HG02884 (cell line): ENCODE results near the gene TRIM10.
"Not testable (repeated sequence)": the region's sequence is repeated elsewhere in the genome, so short reads cannot be mapped to it uniquely, and the experiment has no call there.

Source experiments
- ATAC-seq: cut with Tn5 transposase; IDR thresholded peaks from one replicate; pipeline ENCODE4 v1.9.1; 2021; ENCODE audit warnings: mild to moderate bottlenecking, moderate library complexity; ENCODE audit not compliant: unreplicated experiment

TRIM10 gene

GRCh38 chr6:30154709-30155519 is 6.1 kb downstream of the TRIM10 start:
- no peak for ATAC-seq

- ATAC-seq = no peak
Observed at GRCh38 chr6:30154061-30154460, 7.0 kb downstream of the TRIM10 start.

- ATAC-seq = no peak
Observed at GRCh38 chr6:30152910-30153610, 8.0 kb downstream of the TRIM10 start.

- no peak for ATAC-seq
Observed at GRCh38 chr6:30152016-30152673, 8.9 kb downstream of the TRIM10 start.

- no peak for ATAC-seq
Observed at GRCh38 chr6:30151580-30151979, 9.4 kb downstream of the TRIM10 start.

- ATAC-seq = no peak
Observed at GRCh38 chr6:30150671-30151395, 10.2 kb downstream of the TRIM10 start.

GRCh38 chr6:30149858-30150550 is 11.0 kb downstream of the TRIM10 start:
- no peak for ATAC-seq

GRCh38 chr6:30149234-30149633 is 11.8 kb downstream of the TRIM10 start:
- ATAC-seq = no peak

GRCh38 chr6:30147096-30147495 is 13.9 kb downstream of the TRIM10 start:
- ATAC-seq = no peak

- no peak for ATAC-seq
Observed at GRCh38 chr6:30145818-30146217, 15.2 kb downstream of the TRIM10 start.

- ATAC-seq = no peak
Observed at GRCh38 chr6:30144811-30145210, 16.2 kb downstream of the TRIM10 start.

GRCh38 chr6:30143780-30144179 is 17.2 kb downstream of the TRIM10 start:
- no peak for ATAC-seq

GRCh38 chr6:30142665-30143064 is 18.3 kb downstream of the TRIM10 start:
- ATAC-seq = no peak

GRCh38 chr6:30140240-30140639 is 20.8 kb downstream of the TRIM10 start:
- not testable (repeated sequence) for ATAC-seq

- ATAC-seq = no peak
Observed at GRCh38 chr6:30136570-30137286, 24.3 kb downstream of the TRIM10 start.

GRCh38 chr6:30135757-30136156 is 25.3 kb downstream of the TRIM10 start, which contains the start of gene TRIM40:
Gene TRIM40, plus strand, starts transcription at chr6:30136140. Its CDS starts 897 bp downstream, at chr6:30137037.
- ATAC-seq = no peak

- ATAC-seq = no peak
Observed at GRCh38 chr6:30135147-30135546, 25.9 kb downstream of the TRIM10 start.

- no peak for ATAC-seq
Observed at GRCh38 chr6:30131947-30132497, 29.0 kb downstream of the TRIM10 start.
